Endothelial cell of umbilical vein (primary cell): ENCODE results near the gene PROC. TPM values are rescaled to one million over a fixed set of nuclear protein-coding genes. Genes with fewer than 3 reads are reported as not detected.

Source experiments
- BruUV-seq: library from RNA; stranded (reverse); fragments of 400-500 nt; replicated peaks from 2 replicates; lab custom pipeline; 2021; lab: Mats Ljungman, UMichigan
- CTCF ChIA-PET: fragments of 300-600, 350-600 bp; sonication (Branson Sonifier 250); formaldehyde crosslinking; loops from one replicate; lab custom pipeline; 2021; ENCODE audit warnings: antibody characterized with exemption, inconsistent platforms; lab: Charles Lee
- POLR2A ChIA-PET: fragments of 300-600, 350-600 bp; sonication (Branson Sonifier 250); formaldehyde crosslinking; loops from one replicate; lab custom pipeline; 2021; ENCODE audit warnings: antibody characterized with exemption, inconsistent platforms; lab: Charles Lee
- DNase-seq: peaks from one replicate; pipeline ENCODE4 v3.0.0-alpha.2; 2011; ENCODE audit warnings: low read depth, low spot score
- FAIRE-seq: peaks from 2 replicates; lab custom pipeline; 2011; peaks lifted over from hg19 to GRCh38; lab: Jason Lieb, UNC
- H2AFZ ChIP-seq: 2 replicates; pipeline ENCODE4 v1.6.0; 2012; ENCODE audit warnings: low read depth, low read length, control low read depth, inconsistent platforms
- H3K27ac ChIP-seq: 2 replicates; pipeline ENCODE4 v1.5.1; 2011; ENCODE audit warnings: low read depth, mild to moderate bottlenecking, control low read depth, low read length, moderate library complexity; ENCODE audit not compliant: insufficient read depth
- H3K27me3 ChIP-seq, 2 experiments: 2 replicates each; pipeline versions ENCODE4 v1.6.0 to v1.6.1; 2011; ENCODE audit warnings: low read length in 2 of 2, mixed read lengths in 1 of 2; ENCODE audit not compliant: control insufficient read depth in 2 of 2, insufficient read depth in 2 of 2
- H3K36me3 ChIP-seq, 2 experiments: 2 replicates in 1 of 2; 3 replicates in 1 of 2; pipeline ENCODE4 v1.5.1; 2011; ENCODE audit warnings: low read length in 2 of 2, mild to moderate bottlenecking in 1 of 2, moderate library complexity in 1 of 2; ENCODE audit not compliant: control insufficient read depth in 2 of 2, insufficient read depth in 2 of 2; ENCODE audit errors: extremely low read depth in 1 of 2
- H3K4me1 ChIP-seq: 3 replicates; pipeline ENCODE4 v1.5.1; 2011; ENCODE audit warnings: mild to moderate bottlenecking, low read length; ENCODE audit not compliant: control insufficient read depth, insufficient read depth; ENCODE audit errors: extremely low read depth
- H3K4me2 ChIP-seq: 2 replicates; pipeline ENCODE4 v1.6.1; 2011; ENCODE audit warnings: low read length, control low read depth, mixed read lengths; ENCODE audit not compliant: insufficient read depth
- H3K4me3 ChIP-seq, 3 experiments: fragments of 200-600 bp in 1 of 3; sonication (generic), shearing (Covaris generic) in 1 of 3; replicated peaks in 1 of 3; 2 replicates each; pipeline ENCODE4 v1.5.1; 2011 to 2016; ENCODE audit warnings: control low read depth in 3 of 3, low read length in 3 of 3, mild to moderate bottlenecking in 2 of 3, inconsistent platforms in 1 of 3, low read depth in 1 of 3, moderate library complexity in 1 of 3; ENCODE audit not compliant: insufficient read depth in 1 of 3
- H3K79me2 ChIP-seq: 2 replicates; pipeline ENCODE4 v1.6.0; 2012; ENCODE audit warnings: low read length, inconsistent platforms; ENCODE audit not compliant: control insufficient read depth, insufficient read depth
- H3K9ac ChIP-seq: replicated peaks from 2 replicates; pipeline ENCODE3; 2011; ENCODE audit warnings: low read length, control low read depth; ENCODE audit not compliant: insufficient read depth; ENCODE audit errors: extremely low read depth
- H3K9me1 ChIP-seq: replicated peaks from 3 replicates; pipeline ENCODE4 v1.6.0; 2011; ENCODE audit warnings: mild to moderate bottlenecking, low read length; ENCODE audit not compliant: control insufficient read depth, insufficient read depth; ENCODE audit errors: extremely low read depth
- H3K9me3 ChIP-seq: replicated peaks from 2 replicates; pipeline ENCODE4 v1.5.1; 2012; ENCODE audit warnings: low read length, inconsistent platforms; ENCODE audit not compliant: control insufficient read depth, insufficient read depth
- H4K20me1 ChIP-seq: replicated peaks from 2 replicates; pipeline ENCODE3; 2011; ENCODE audit warnings: mild to moderate bottlenecking, low read length; ENCODE audit not compliant: control insufficient read depth, insufficient read depth; ENCODE audit errors: extremely low read depth
- EZH2 ChIP-seq: IDR thresholded peaks from 2 replicates; pipeline ENCODE4 v1.6.1; 2012; ENCODE audit warnings: borderline replicate concordance, low read depth, mild to moderate bottlenecking, moderate library complexity, low read length, inconsistent platforms; ENCODE audit not compliant: severe bottlenecking
- FOS ChIP-seq: IDR thresholded peaks from 2 replicates; pipeline ENCODE4 v1.6.1; 2011; ENCODE audit warnings: mild to moderate bottlenecking, low read length, moderate library complexity, borderline replicate concordance; ENCODE audit not compliant: insufficient read depth
- GATA2 ChIP-seq: IDR thresholded peaks from 2 replicates; pipeline ENCODE4 v1.7.0; 2011; ENCODE audit warnings: low read depth, mild to moderate bottlenecking, moderate library complexity, mixed read lengths, low read length; ENCODE audit not compliant: insufficient read length, insufficient read depth
- JUN ChIP-seq: IDR thresholded peaks from 2 replicates; pipeline ENCODE4 v1.6.1; 2011; ENCODE audit warnings: borderline replicate concordance, low read depth; ENCODE audit not compliant: insufficient read length, insufficient read depth
- MYC ChIP-seq: IDR thresholded peaks from one replicate; pipeline ENCODE4 v1.6.1; 2011; ENCODE audit warnings: mild to moderate bottlenecking, low read depth, low read length
- POLR2A ChIP-seq: IDR thresholded peaks from 2 replicates; pipeline ENCODE4 v1.6.1; 2012; ENCODE audit warnings: low read depth, mild to moderate bottlenecking, control low read depth, low read length
- POLR2AphosphoS5 ChIP-seq: IDR thresholded peaks from 2 replicates; pipeline ENCODE4 v1.6.1; 2012; ENCODE audit warnings: low read depth, mild to moderate bottlenecking, control low read depth, low read length, moderate library complexity; ENCODE audit not compliant: insufficient read depth
- dilution Hi-C: fragments of 300-500 bp; cut with MboI; formaldehyde crosslinking; loops from one replicate; pipeline ENCODE4 v1.15.0; 2019; ENCODE audit warnings: low sequenced_read_pairs; ENCODE audit not compliant: extremely low pct_ligation_motif_present
- intact Hi-C: fragments of 100-400 bp; cut with micrococcal nuclease; formaldehyde crosslinking; loops from one replicate; pipeline ENCODE4 v1.10.0; 2022
- polyA plus RNA-seq, 4 experiments: library from polyadenylated mRNA; depleted of rRNA in 3 of 4; stranded (reverse) in 3 of 4; unstranded in 1 of 4; fragments of >200 nt; gene quantifications; 2 replicates each; pipeline versions ENCODE4 v1.2.1 to v1.2.3, GENCODE V29; 2011 to 2012; ENCODE audit warnings: missing spikeins in 1 of 4
- total RNA-seq: library from RNA; stranded (reverse); gene quantifications from 2 replicates; pipeline ENCODE4 v1.2.3, GENCODE V29; 2021
- TF ChIP-seq, protein P1 (sequence below), 2 donors: IDR thresholded peaks; 1 replicate in 1 of 2; 2 replicates in 1 of 2; pipeline ENCODE4 v1.5.1; 2011; ENCODE audit warnings: low read length in 2 of 2, mild to moderate bottlenecking in 2 of 2, moderate library complexity in 2 of 2, control low read depth in 1 of 2, inconsistent platforms in 1 of 2, low read depth in 1 of 2; ENCODE audit not compliant: insufficient read depth in 1 of 2; ENCODE audit errors: extremely low read depth in 1 of 2
- TF ChIP-seq, protein P2 (sequence below): IDR thresholded peaks from 2 replicates; pipeline ENCODE4 v1.6.1; 2011; ENCODE audit not compliant: insufficient read depth, insufficient read length

PROC gene
- total and polyA plus RNA-seq, 2 donors (not counting 3 experiments of a cell fraction or from before 2014, with no cell fraction given): not detected

DNA sequence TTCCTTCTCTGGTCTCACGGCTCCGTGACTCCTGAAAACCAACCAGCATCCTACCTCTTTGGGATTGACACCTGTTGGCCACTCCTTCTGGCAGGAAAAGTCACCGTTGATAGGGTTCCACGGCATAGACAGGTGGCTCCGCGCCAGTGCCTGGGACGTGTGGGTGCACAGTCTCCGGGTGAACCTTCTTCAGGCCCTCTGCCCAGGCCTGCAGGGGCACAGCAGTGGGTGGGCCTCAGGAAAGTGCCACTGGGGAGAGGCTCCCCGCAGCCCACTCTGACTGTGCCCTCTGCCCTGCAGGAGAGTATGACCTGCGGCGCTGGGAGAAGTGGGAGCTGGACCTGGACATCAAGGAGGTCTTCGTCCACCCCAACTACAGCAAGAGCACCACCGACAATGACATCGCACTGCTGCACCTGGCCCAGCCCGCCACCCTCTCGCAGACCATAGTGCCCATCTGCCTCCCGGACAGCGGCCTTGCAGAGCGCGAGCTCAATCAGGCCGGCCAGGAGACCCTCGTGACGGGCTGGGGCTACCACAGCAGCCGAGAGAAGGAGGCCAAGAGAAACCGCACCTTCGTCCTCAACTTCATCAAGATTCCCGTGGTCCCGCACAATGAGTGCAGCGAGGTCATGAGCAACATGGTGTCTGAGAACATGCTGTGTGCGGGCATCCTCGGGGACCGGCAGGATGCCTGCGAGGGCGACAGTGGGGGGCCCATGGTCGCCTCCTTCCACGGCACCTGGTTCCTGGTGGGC is 10.0 kb downstream of the PROC start:
- peaks cover 4% of the 10 kb centered on the region for H3K4me1 ChIP-seq
- ChIA-PET CTCF (interaction anchor here (1.2 to 3.1 kb wide), 2 partner anchors 8 to 12 kb away, joined by 3 to 15 read pairs; no protein-coding TSS in a partner anchor), POLR2A (no interaction called here)
- dilution Hi-C loops: no loop called here
- no peak overlapping the region for H3K4me2 ChIP-seq
- no peak overlapping the region for H3K27ac ChIP-seq
- DNase-seq (no peak), FAIRE-seq (no peak)
- H3K79me2 ChIP-seq: no peaks in the 10 kb centered on the region
- no peaks in the 10 kb centered on the region for H4K20me1 ChIP-seq
- no peak overlapping the region for H3K4me3 ChIP-seq
- H3K9ac ChIP-seq: no peak overlapping the region
- H3K36me3 ChIP-seq: no peaks in the 10 kb centered on the region
- H2AFZ ChIP-seq: no peak overlapping the region
- no TSS peak for BruUV-seq
- no peak for TF ChIP-seq POLR2A
- TF ChIP-seq, protein P1, sequence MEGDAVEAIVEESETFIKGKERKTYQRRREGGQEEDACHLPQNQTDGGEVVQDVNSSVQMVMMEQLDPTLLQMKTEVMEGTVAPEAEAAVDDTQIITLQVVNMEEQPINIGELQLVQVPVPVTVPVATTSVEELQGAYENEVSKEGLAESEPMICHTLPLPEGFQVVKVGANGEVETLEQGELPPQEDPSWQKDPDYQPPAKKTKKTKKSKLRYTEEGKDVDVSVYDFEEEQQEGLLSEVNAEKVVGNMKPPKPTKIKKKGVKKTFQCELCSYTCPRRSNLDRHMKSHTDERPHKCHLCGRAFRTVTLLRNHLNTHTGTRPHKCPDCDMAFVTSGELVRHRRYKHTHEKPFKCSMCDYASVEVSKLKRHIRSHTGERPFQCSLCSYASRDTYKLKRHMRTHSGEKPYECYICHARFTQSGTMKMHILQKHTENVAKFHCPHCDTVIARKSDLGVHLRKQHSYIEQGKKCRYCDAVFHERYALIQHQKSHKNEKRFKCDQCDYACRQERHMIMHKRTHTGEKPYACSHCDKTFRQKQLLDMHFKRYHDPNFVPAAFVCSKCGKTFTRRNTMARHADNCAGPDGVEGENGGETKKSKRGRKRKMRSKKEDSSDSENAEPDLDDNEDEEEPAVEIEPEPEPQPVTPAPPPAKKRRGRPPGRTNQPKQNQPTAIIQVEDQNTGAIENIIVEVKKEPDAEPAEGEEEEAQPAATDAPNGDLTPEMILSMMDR (IDR thresholded peaks at IDR 0.05; ENCODE audit: extremely low read depth in 1 of 2, insufficient read depth in 1 of 2, low read depth in 1 of 2, low read length in 2 of 2): no peak
- TF ChIP-seq FOS: no peak
- H3K9me3 ChIP-seq: no peaks in the 10 kb centered on the region
- no peaks in the 10 kb centered on the region for H3K9me1 ChIP-seq
- peaks cover 0 to 4% of the 10 kb centered on the region in 2 experiments for H3K27me3 ChIP-seq
- intact Hi-C loops: no loop called here

DNA sequence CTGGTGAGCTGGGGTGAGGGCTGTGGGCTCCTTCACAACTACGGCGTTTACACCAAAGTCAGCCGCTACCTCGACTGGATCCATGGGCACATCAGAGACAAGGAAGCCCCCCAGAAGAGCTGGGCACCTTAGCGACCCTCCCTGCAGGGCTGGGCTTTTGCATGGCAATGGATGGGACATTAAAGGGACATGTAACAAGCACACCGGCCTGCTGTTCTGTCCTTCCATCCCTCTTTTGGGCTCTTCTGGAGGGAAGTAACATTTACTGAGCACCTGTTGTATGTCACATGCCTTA is 10.5 kb downstream of the PROC start:
- no peak overlapping the region for H3K9ac ChIP-seq
- dilution Hi-C loops (no loop called here), intact Hi-C loops (no loop called here)
- H3K9me3 ChIP-seq: no peaks in the 10 kb centered on the region
- H3K79me2 ChIP-seq: no peaks in the 10 kb centered on the region
- ChIA-PET CTCF (interaction anchor here (3.1 kb wide), 1 partner anchor 13 kb away, joined by 15 read pairs; no protein-coding TSS in a partner anchor), POLR2A (no interaction called here)
- FAIRE-seq (no peak), DNase-seq (no peak)
- no peaks in the 10 kb centered on the region for H4K20me1 ChIP-seq
- H2AFZ ChIP-seq: no peak overlapping the region
- H3K4me3 ChIP-seq: no peak overlapping the region
- no TSS peak for BruUV-seq
- H3K36me3 ChIP-seq: no peaks in the 10 kb centered on the region
- H3K4me1 ChIP-seq: peaks cover under 1% of the 10 kb centered on the region
- no peaks in the 10 kb centered on the region for H3K27me3 ChIP-seq
- no peak overlapping the region for H3K27ac ChIP-seq
- H3K9me1 ChIP-seq: no peaks in the 10 kb centered on the region
- TF ChIP-seq POLR2AphosphoS5 (no peak), EZH2 (no peak), GATA2 (no peak), POLR2A (no peak), FOS (no peak), MYC (no peak), JUN (no peak)
- TF ChIP-seq, protein P1 (IDR thresholded peaks at IDR 0.05; ENCODE audit: extremely low read depth in 1 of 2, insufficient read depth in 1 of 2, low read depth in 1 of 2, low read length in 2 of 2): no peak
- TF ChIP-seq, protein P2, sequence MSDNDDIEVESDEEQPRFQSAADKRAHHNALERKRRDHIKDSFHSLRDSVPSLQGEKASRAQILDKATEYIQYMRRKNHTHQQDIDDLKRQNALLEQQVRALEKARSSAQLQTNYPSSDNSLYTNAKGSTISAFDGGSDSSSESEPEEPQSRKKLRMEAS: no peak
- no peak overlapping the region for H3K4me2 ChIP-seq
